Germinal center (tissue), 1 donor: ENCODE measurements around the gene PLEKHA5.
"Not testable (repeated sequence)": the region's sequence is repeated elsewhere in the genome, so short reads cannot be mapped to it uniquely, and the experiment has no call there.

Experiments used
- DNase-seq: peaks from one replicate; pipeline ENCODE4 v3.0.0; 2012; ENCODE audit warnings: mixed read lengths, low spot score

Gene PLEKHA5, protein sequence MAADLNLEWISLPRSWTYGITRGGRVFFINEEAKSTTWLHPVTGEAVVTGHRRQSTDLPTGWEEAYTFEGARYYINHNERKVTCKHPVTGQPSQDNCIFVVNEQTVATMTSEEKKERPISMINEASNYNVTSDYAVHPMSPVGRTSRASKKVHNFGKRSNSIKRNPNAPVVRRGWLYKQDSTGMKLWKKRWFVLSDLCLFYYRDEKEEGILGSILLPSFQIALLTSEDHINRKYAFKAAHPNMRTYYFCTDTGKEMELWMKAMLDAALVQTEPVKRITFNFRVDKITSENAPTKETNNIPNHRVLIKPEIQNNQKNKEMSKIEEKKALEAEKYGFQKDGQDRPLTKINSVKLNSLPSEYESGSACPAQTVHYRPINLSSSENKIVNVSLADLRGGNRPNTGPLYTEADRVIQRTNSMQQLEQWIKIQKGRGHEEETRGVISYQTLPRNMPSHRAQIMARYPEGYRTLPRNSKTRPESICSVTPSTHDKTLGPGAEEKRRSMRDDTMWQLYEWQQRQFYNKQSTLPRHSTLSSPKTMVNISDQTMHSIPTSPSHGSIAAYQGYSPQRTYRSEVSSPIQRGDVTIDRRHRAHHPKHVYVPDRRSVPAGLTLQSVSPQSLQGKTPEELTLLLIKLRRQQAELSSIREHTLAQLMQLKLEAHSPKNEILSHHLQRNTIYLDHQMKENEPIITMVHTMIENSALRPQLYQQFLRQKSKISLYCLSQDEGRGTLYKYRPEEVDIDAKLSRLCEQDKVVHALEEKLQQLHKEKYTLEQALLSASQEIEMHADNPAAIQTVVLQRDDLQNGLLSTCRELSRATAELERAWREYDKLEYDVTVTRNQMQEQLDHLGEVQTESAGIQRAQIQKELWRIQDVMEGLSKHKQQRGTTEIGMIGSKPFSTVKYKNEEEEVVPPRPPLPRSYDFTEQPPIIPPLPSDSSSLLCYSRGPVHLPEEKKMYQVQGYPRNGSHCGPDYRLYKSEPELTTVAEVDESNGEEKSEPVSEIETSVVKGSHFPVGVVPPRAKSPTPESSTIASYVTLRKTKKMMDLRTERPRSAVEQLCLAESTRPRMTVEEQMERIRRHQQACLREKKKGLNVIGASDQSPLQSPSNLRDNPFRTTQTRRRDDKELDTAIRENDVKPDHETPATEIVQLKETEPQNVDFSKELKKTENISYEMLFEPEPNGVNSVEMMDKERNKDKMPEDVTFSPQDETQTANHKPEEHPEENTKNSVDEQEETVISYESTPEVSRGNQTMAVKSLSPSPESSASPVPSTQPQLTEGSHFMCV

DNA sequence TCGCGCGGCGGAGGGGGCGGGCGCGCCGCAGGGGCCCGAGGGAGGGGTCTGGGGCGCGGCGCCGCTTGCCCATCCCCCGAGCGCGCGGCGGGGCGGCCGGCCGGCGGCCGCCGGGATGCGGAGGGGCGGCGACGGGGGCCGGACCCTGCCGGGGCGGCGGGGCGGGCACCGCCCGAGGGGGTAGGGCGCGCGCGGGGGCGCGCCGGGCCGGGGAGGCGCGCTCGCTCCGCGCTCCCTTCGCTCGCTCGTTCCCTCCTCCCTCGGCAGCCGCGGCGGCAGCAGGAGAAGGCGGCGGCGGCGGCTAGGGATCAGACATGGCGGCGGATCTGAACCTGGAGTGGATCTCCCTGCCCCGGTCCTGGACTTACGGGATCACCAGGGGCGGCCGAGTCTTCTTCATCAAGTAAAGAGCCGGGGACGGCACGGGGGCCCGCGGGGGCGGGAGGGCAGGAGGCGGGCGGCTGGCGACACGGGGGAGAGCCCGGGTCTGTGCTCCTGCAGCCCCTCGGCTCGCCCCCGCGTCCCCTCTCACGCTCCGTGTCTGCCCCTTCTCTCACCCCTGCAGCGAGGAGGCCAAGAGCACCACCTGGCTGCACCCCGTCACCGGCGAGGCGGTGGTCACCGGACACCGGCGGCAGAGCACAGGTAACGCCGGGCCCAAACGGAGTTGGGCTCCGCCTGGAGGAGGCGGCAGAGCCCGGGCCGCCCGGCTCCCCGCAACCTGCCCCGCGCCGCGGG, at the start of gene PLEKHA5:
TSS of gene PLEKHA5 (plus strand) at position 248 of the 738 bp plus-strand sequence. CDS start at position 315, 67 bp downstream.
- DNase-seq = peak; percentile 22

DNA sequence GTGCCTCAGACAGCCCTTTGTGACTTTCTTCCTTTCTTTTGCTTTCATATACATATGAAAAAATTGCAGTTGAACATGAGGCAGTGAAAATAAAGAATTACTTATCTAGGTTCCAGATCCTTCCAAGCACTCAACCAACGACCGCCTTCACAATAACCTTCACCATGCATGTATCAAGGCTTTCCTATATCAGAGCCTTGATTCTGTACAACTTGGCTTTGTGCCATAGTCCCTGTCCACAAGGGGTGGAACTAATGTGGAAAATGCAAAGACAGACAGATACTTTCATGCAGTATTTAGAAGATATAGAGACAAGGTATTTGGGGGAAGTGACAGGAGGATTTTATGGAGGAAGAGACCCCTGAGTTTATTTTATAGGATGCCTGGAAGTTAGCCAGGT, 48.6 kb upstream of the PLEKHA5 start:
- no peak for DNase-seq

DNA sequence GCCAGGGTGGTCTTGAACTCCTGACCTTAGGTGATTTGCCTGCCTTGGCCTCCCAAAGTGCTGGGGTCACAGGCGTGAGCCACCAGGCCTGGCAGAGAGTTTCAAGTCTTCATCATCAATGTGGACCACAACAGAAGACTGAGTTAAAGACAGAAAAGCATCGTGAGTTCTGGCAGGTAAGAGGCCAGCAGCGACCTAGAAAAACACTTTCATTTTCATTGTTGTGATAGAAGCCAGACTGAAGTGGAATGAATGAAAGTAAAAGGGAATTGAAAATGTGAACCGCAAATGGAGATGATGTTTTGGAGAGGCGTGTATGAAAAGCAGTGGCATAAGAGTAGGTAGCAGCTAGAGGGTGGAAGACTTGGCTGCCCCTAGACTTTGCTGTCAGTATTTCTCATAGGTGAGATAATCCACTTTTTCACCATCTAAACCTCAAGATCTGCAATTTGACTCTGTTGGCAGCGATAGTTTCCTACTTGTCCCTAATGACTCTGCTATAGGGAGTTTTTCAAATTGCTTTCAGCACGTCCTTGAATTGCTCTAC, 47.1 kb upstream of the PLEKHA5 start:
- no peak for DNase-seq

DNA sequence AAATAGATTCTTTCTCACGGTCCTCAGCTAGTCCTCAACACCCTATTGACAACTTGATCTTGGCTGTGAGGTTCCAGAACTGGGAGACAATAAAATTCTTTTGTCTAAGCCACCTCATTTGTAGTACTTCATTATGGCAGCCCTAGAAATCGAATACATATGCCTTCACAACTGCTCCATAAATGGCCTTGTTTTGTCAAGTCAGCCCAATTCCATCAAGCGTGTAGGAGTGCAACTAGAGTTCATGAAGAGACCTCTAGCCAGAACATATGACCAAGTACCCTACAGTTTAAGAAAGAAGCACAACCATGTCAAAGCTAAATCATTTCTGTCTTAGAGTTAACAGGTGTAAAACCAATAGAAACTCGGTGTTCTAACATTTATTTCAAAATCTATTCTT, 45.0 kb upstream of the PLEKHA5 start:
- DNase-seq = no peak

DNA sequence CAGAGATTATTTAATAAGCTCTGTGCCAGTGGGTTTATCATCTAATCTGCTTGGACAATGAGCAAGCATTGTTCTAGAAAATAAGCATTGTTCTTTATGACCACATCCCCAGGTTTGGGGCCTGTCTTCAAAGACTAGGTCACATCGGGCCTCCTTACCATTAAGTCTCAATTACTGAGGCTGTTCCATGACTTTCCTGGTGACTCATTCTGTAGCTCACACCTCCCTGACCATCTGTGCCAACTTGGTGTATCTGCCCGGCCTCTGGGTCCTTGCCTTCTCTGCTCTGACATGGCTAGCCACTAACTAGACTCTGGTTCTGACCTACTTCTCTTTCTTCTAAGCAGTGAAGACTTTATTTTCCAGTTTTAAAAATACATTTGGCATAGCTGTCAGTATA, 44.4 kb upstream of the PLEKHA5 start:
- DNase-seq = no peak

DNA sequence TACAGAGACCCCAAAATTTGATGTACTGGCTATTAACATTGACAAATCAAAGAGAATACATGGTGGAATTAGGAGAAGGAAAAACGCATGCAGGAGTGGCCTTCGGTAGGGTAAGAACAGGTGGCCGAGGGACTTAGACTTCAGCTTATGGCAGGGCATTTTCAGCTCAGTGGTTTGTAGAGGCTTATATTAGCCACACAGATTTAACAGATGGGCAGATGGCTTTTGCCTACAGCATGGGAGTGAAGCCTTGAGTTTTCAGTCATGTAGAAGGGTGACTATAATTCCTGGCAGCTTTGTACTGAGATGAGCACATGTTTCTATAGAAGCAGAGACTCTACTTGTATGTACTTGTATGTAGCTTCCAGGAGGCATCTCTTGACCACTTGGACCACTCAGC, 40.9 kb upstream of the PLEKHA5 start:
- DNase-seq = no peak

DNA sequence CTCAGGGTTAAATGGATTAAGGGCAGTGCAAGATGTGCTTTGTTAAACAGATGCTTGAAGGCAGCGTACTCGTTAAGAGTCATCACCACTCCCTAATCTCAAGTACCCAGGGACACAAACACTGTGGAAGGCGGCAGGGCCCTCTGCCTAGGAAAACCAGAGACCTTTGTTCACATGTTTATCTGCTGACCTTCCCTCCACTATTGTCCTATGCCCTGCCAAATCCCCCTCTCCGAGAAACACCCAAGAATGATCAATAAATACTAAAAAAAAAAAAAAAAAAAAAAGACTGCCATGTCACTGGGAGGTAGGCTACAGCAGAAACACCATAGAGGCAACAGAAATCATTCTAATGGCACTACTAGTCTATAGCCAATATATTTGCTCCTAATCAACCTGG, 37.1 kb upstream of the PLEKHA5 start:
- not testable (repeated sequence) for DNase-seq

DNA sequence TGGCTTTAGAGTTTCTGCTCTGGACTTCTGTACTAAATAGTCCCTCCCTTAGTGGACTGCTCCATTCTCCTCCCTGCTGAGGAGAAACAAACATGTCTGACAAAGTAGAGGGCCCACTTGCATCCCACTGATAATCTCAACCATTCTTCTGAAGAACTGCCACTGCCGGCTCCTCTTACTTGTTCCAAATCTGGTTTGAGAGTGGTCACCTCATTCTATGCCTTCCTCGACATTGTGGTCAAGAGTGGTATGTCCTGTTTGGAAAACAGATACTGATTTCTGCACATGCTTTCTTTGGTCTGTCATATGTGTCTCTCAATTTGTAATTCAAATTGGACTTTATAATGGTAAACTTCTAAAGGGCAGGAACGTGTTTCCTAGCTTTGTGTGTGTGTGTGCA, 36.3 kb upstream of the PLEKHA5 start:
- no peak for DNase-seq

DNA sequence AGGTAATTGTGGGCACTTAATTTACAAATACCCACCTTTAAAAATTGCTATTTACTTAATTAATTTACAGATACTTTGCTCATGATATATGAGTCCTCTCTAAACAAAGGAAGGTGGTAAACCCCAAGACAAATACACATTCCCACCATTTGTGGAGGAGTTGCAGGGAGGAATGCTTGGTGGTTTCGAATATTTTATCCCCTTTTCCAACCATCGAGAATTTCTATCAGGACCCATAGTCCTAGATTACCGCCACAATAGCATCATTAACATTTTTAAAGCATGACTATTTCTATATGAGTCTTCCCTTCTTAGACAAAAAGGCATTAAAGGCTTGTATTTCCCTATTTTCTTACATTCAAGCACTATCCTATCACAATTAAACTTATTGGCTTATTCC, 34.2 kb upstream of the PLEKHA5 start:
- DNase-seq = no peak

DNA sequence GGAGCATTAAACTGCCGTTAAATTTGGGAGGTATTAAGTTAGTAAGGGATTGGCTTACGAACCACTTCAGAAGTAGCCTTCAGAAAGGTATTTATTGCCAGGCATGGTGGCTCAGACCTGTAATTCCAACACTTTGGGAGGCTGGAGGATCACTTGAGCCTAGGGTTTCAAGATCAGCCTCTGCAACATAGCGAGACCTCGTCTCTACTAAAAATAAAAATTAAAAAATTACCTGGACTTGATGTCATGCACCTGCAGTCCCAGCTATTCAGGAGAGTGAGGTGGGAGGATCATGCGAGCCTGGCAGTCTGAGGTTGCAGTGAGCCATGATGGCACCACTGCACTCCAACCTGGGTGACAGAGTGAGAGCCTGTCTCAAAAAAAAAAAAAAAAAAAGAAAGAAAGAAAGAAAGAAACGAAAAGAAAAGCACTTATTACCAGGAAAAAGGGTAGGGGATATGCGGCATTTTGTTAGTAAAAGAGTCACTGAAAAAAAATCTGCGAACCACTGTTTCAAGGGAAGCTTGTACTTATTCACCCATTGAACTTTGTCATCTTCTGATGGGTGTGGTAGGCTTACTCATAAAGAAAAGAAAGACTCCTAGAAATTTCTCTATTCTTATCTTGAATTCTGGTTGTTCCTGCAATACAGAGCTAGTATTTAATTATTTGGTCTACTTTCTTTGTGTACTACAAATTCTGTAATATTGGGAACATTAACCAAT, 33.6 kb upstream of the PLEKHA5 start:
- DNase-seq = no peak

DNA sequence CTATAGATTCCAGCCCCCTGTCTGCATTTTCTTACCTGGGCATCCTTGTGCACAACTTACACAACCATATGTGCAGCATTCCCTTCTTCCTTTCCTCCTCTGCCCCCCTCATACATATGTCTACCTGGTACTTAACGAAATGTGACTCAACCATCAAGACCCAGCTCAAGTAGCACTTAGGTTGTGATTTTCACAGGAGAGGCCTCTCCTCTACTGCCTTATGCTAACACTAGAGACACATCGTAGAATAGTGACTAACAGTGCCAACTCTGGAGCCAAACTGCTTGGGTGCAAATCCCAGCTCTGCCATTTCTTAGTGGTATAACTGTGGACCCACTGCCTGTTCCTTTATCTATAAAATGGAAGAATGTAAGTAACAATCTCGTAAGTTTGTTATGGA, 24.1 kb upstream of the PLEKHA5 start:
- DNase-seq = no peak

DNA sequence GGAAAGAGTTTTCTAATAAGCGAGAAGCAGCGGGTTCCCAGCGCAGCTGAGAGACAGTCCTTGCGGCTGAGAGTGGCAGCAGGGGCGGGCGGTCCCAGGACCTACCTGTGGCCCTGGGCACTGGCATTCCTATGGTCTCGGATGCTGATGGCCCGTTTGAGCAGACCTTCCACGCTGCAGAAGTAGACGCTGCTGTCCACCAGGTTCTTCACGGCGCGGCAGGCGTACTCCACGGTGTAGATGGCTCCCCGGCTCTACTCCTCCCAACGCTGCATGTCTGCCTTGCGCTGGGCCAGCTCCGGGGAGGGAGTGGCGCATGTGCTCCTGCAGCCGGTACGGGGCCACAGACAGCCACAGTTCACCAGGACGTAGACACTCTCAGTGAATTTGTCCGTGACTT, 21.8 kb upstream of the PLEKHA5 start:
- DNase-seq = no peak

DNA sequence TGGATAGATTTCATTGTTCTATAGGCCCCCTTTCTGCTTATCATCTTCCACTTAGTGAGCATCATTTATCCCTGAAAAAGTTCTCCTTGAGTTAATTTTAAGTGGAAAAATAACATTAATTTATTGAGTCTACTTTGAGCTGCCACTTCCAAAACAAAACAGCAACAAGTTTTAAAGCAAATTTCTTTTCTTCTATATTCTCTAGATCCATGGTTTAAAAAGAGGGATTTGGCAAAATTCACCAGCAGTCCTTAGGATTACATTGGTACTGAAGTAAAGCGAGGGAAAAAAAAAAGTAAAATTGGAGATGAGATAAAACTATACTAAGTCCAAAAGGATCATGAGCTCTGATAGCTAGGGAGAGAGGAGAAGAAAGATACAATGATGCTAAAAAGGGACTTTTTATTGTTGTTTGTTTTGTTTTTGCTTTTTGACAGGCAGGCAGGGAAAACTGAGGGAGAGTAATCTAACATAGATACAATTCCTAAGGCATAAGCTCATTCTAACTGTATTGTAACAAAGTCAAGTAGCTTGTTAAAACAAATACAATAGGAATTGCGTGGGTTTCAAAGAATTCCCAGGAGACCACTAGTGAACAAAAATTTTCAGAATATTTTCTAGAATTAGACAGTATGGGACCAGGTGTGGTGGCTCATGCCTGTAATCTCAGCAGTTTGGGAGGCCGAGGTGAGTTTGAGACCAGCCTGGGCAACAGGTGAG, 19.2 kb upstream of the PLEKHA5 start:
- no peak for DNase-seq

DNA sequence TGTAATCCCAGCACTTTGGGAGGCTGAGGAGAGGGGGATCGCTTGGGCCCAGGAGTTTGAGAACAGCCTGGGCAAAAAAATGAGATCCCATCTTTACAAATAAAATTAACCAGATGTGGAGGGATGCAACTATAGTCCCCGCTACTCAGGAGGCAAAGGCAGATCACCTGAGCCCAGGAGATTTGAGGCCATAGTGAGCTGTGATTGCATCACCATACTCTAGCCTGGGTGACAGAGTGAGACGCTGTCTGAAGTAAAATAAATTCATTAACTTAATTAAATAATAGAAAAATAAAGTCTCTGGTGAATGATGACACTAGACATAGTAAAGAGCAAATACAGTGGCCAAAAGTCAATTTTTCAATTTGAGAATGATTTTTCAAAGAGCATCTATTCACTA, 16.1 kb upstream of the PLEKHA5 start:
- no peak for DNase-seq

DNA sequence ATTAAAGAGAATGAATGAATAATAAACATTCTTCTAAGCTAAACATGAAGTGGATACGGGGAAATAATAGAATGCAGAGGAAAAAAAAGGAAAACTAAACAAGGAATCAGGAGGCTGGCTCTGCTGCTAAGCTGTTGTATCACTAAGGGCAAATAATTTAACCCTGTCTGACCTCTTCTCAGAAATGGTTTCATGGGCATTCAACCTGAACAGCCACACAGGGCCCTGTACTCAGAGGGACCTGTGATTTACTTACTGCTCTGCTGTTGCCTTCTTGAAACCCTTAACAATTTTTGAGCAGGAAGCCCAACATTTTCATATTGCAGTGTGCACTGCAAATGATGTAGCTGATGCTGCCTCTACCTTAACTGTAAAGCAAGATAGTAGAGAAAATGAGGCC, 14.2 kb upstream of the PLEKHA5 start:
- DNase-seq = no peak

DNA sequence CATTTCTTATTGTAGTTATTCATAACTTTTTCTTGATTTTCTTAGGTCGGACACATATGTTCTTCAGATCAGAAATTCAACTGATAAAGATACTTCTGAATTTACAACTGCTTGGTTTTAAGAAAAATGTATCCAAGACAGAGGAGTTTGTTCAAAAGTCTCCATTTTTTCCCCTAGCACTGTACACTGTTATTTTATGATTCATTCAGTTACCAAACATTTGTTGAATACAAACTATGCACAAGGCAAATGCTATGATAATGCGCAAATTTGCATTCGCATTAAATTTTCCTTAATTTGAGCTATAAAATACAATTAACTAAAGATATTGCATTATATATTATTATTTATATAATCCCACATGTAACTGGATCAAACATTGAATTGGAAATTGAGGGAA, 10.1 kb upstream of the PLEKHA5 start:
- no peak for DNase-seq

DNA sequence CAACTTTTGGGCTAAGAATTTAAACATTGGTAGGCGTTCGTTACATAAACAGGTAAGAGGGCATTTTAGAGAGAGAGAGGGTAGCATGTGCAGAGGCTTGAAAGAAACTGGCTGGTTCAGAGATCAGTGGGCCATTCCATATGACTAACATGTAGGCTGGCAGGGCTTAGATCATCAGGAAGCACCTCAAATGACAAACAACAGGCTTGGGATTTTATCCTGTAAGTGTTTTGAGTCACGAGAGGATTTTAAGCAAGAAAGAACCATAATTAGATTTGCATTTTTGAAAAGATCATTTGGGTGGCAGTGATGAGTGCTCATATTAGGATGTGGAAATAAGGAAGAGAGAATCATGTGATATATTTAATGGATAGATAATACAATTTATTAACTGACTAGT, 8.7 kb upstream of the PLEKHA5 start:
- DNase-seq = no peak

DNA sequence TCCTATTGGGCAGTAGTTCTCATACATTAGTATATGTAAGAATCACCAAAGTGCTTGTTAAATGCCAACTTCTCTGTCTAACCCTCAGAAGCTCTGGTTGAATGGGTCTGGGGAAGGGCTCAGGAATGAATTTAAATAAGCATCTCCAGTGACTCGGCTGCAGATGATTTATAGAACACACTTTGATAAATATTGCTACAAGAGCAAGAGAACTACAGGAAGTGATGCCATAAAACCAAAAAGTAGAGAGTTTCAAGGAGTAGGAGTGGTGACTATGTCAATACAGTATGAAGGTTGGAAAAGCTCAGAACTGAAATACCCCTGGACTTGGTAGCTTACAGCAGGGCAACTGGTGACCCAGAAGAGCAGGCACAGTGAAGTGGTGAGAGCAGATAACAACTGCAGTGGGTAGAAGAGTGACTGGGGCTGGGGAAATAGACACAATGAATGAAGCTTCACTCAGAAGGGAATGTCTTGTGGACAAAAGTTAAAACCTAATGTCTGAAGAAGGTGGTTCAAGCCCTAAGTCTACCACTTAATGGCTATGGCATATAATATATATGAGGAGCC, 8.0 kb upstream of the PLEKHA5 start:
- no peak for DNase-seq

DNA sequence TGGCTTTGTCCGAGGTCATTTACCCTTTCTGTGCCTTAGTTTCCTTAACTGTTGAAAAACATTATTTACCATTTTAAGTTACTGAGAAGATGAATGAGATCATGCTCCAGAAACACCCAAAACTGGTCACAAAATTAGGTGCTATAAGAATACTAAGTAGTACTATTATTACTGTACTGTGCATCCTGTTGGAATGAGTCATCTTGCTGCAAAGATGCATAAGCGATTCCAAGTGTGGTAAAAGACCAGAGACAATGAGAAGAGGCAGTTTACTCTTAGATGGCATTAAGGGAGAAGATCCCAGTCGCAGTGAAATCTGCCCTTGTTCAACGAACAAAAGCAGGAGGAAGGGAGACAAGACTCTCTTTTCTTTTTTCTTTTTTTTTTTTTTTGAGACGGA, 4.2 kb upstream of the PLEKHA5 start:
- DNase-seq = no peak

DNA sequence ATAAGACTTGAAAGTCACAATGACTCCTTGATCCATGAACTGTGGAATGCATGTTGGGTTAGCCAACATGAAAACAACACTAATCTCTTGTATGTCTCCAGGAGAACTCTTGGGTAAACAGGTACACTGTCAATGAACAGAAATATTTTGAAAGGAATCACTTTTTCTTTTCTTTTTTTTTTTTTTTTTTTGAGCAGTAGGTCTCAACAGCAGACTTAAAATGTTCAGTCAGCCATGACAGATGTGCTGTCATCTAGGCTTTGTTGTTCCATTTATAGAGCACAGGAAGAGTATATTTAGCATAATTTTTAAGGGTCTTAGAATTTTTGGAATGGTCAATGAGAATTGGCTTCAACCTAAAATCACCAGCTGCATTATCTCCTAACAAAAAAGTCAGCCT, 2.3 kb upstream of the PLEKHA5 start:
- DNase-seq = no peak
